ENCODE data around the gene BRI3.

GRCh38 chr7:98250789-98251188, 30.7 kb upstream of the BRI3 start:
- TF ChIP-seq CTCF (optimal IDR thresholded peaks at IDR 0.05 in 1 of 3, IDR thresholded peaks at IDR 0.05 in 1 of 3, conservative IDR thresholded peaks at IDR 0.05 in 1 of 3; ENCODE audit: extremely low read depth in 1 of 3, insufficient read depth in 2 of 3, low read length in 3 of 3) (no peak), EZH2 (IDR thresholded peaks at IDR 0.05; ENCODE audit: low read length) (no peak)
